Lower lobe of right lung (tissue), 2 donors: Measurements from ENCODE around the gene PTPN14. TPM values are rescaled to one million over a fixed set of nuclear protein-coding genes. Genes with fewer than 3 reads are reported as not detected.

Experiments used
- ATAC-seq, 2 donors: fragments of 200-7000 bp; cut with Tn5 transposase; one replicate each; pipeline ENCODE4 v1.9.1; 2020 to 2022; ENCODE audit warnings: mild to moderate bottlenecking in 2 of 2, moderate library complexity in 2 of 2
- DNase-seq: peaks from one replicate; pipeline ENCODE4 v3.0.0-alpha.2; 2020
- H3K27ac ChIP-seq: fragments of 200-600 bp; one replicate; pipeline ENCODE4 v1.8.0; 2022
- H3K27me3 ChIP-seq: fragments of 200-600 bp; one replicate; pipeline ENCODE4 v1.8.0; 2022; ENCODE audit warnings: low read depth
- H3K36me3 ChIP-seq: fragments of 200-600 bp; one replicate; pipeline ENCODE4 v1.8.0; 2022; ENCODE audit warnings: mild to moderate bottlenecking
- H3K4me1 ChIP-seq: fragments of 200-600 bp; one replicate; pipeline ENCODE4 v1.8.0; 2022
- H3K4me3 ChIP-seq: fragments of 200-600 bp; one replicate; pipeline ENCODE4 v1.8.0; 2022; ENCODE audit warnings: mild to moderate bottlenecking
- H3K9me3 ChIP-seq: fragments of 200-600 bp; one replicate; pipeline ENCODE4 v1.8.0; 2022
- CTCF ChIP-seq: fragments of 200-600 bp; IDR thresholded peaks from one replicate; pipeline ENCODE4 v1.8.0; 2022; ENCODE audit warnings: antibody characterized with exemption, mild to moderate bottlenecking
- intact Hi-C: fragments of 100-400 bp; cut with DNase I; formaldehyde crosslinking; loops from one replicate; pipeline ENCODE4 v1.11.0; 2022
- total RNA-seq: library from RNA; stranded (reverse); fragmentation: NEBNext Ultra II Directional; extraction: Animal tissue kit (Norgen Biotek cat#: 25700); gene quantifications from one replicate; pipeline ENCODE4 v1.2.1, GENCODE V29; 2021
- donor health status: DM: no; HTN: yes; CAD: no; lungs with severe emphysema.

The PTPN14 gene
- total RNA-seq, 1 donor from 2014 or later, result 34.1 TPM

GRCh38 chr1:214327514-214327913 is 223.9 kb downstream of the PTPN14 start:
- Histone ChIP-seq H3K4me1 (no peaks in the 10 kb centered on the region), H3K9me3 (no peaks in the 10 kb centered on the region), H3K27me3 (no peaks in the 10 kb centered on the region), H3K4me3 (no peak overlapping the region), H3K36me3 (peaks cover 13% of the 10 kb centered on the region), H3K27ac (no peak overlapping the region)
- DNase-seq (no peak), ATAC-seq (no peak)
- intact Hi-C loops, result loop anchor here (5.0 kb wide), 1 partner anchor 65 kb away; no protein-coding TSS in a partner anchor
- no peak for TF ChIP-seq CTCF

- intact Hi-C loops, result loop anchor here (5.0 kb wide), 1 partner anchor 64 kb away; no protein-coding TSS in a partner anchor
- Histone ChIP-seq H3K4me1 (no peaks in the 10 kb centered on the region), H3K36me3 (peaks cover 19% of the 10 kb centered on the region), H3K9me3 (no peaks in the 10 kb centered on the region), H3K4me3 (no peak overlapping the region), H3K27me3 (no peaks in the 10 kb centered on the region), H3K27ac (no peak overlapping the region)
- no peak for DNase-seq
- ATAC-seq, result no peak
- no peak for TF ChIP-seq CTCF
These were observed 225.0 kb downstream of the PTPN14 start for GRCh38 chr1:214326406-214326805.

DNA sequence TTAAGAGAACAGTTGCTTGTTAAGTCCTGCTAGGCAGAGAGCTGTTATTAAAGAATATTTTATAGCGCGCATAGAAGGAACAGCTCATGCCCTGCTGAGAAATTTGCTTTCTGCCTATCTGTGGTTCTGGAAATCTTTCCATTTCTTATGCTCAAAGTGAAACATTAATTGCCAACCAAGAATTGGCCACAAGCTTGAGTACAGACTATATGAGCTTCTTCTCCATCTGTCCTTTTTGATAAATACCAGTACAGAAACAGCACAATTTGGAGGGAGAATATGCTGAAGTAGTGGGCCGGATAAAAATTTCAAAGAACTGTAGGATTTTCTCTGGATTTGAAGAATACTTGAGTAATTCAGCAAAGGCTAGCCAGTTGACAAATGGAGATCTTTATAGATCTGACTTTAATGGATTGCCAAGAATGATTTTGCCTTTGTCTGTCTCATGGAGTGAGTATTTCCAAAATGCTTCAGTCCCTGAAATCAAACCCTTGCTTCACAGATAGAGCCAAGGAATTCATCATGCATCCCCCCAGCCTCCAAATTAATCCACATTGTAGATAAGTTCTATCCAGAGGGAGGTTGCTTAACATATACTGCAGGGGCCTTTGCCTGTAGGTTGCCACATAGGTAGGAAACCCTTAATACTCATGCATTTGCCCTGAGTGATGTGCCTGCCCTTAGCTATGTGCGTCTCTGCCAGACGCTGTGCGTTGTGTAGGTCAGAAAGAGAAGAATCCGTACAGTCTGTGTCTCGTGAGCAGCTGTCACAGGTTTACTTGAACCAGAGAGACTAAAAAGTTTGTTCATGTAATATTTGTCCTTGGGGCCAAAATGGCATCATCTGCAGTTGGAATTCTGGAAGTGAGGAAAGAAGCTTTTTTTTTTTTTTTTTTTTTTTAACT is 226.3 kb downstream of the PTPN14 start:
- intact Hi-C loops, result loop anchor here (5.0 kb wide), 1 partner anchor 63 kb away; no protein-coding TSS in a partner anchor
- no peaks in the 10 kb centered on the region for H3K4me1 ChIP-seq
- peaks cover 16% of the 10 kb centered on the region for H3K36me3 ChIP-seq
- H3K4me3 ChIP-seq, result no peak overlapping the region
- no peaks in the 10 kb centered on the region for H3K9me3 ChIP-seq
- no peak for TF ChIP-seq CTCF
- H3K27me3 ChIP-seq, result no peaks in the 10 kb centered on the region
- no peak for ATAC-seq
- no peak overlapping the region for H3K27ac ChIP-seq
- DNase-seq, result no peak

DNA sequence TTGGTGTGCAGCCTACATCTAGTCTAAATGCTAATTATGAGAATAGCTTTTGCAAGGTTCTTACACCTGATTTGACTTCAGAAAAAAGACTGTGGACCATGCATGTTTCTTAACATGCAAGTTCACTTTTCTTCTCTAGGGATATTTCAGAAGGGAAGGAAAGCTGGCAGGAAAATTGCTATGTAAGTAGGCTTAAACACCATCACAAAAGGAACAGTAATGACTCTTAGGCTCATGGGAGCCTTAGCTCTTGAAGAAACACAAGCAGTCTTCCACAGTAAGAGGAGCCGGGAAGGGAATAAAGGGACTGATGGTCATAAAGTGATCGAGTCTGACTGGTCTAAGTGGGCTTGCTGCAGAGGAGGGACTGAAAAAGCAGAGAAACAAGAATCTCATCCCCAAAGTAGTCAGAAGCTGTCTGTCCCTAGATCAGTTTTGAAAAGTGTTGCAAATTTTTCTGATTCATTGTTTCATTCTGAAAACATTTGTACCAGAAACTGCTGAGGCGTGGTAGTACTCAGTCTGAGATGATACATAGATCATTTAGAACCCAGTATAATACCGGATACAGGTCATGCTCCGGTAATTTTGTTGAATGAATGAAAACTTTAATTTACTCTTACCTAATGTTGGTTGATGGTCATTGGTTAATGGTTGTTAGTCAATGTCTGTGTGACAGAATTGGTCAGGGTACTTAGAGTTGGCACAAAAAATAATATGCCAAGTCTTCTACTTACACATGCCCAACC is 229.5 kb downstream of the PTPN14 start:
- DNase-seq (no peak), ATAC-seq (no peak)
- Histone ChIP-seq H3K9me3 (no peaks in the 10 kb centered on the region), H3K36me3 (peaks cover 22% of the 10 kb centered on the region), H3K27me3 (no peaks in the 10 kb centered on the region), H3K4me1 (no peaks in the 10 kb centered on the region), H3K4me3 (no peak overlapping the region), H3K27ac (no peak overlapping the region)
- intact Hi-C loops, result no loop called here
- no peak for TF ChIP-seq CTCF

DNA sequence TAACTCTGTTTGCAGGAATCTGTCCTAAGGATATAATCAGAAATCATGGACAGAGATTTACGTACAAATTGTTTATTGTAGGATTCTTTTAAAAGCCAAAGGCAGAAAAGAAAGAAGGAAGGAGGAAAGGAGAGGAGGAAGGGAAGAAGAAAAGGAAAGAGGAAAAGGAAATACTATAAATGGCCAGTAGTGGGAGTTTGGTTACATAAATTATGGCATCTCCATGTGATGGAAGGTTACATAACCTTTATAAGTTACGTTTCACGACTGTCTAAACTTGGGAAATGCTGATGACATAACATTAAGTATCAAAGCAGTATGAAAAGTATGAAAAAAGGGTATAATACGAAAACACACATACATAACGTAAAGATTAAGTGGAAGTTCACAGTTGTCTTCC is 231.5 kb downstream of the PTPN14 start:
- no peak for ATAC-seq
- peaks cover 20% of the 10 kb centered on the region for H3K36me3 ChIP-seq
- H3K4me1 ChIP-seq, result no peaks in the 10 kb centered on the region
- DNase-seq, result no peak
- TF ChIP-seq CTCF, result peak; percentile 13
- no peaks in the 10 kb centered on the region for H3K9me3 ChIP-seq
- intact Hi-C loops, result no loop called here
- H3K4me3 ChIP-seq, result no peak overlapping the region
- H3K27ac ChIP-seq, result no peak overlapping the region
- no peaks in the 10 kb centered on the region for H3K27me3 ChIP-seq
